ENCODE measurements around the gene AVL9.

Gene AVL9

GRCh38 chr7:32519763-32520162 lies 24.5 kb downstream of the AVL9 start:
- Histone ChIP-seq H3K4me3 (ENCODE audit: low read depth, low read length) (no peak overlapping the region), H3K9me3 (ENCODE audit: control insufficient read depth, insufficient read depth, low read length) (peaks cover 21% of the 10 kb centered on the region), H3K4me1 (ENCODE audit: control insufficient read depth, insufficient read depth, low read length) (no peaks in the 10 kb centered on the region), H3K27me3 (ENCODE audit: control insufficient read depth, insufficient read depth, low read length) (no peaks in the 10 kb centered on the region), H3K9ac (ENCODE audit: low read depth, low read length) (no peak overlapping the region), H3K36me3 (ENCODE audit: control insufficient read depth, insufficient read depth, low read length) (peaks cover 5% of the 10 kb centered on the region)

GRCh38 chr7:32522746-32523530 lies 27.6 kb downstream of the AVL9 start:
- Histone ChIP-seq H3K4me3 (ENCODE audit: low read depth, low read length) (no peak overlapping the region), H3K27me3 (ENCODE audit: control insufficient read depth, insufficient read depth, low read length) (no peaks in the 10 kb centered on the region), H3K9me3 (ENCODE audit: control insufficient read depth, insufficient read depth, low read length) (peaks cover 20% of the 10 kb centered on the region), H3K4me1 (ENCODE audit: control insufficient read depth, insufficient read depth, low read length) (peaks cover 17% of the 10 kb centered on the region), H3K36me3 (ENCODE audit: control insufficient read depth, insufficient read depth, low read length) (peaks cover 5% of the 10 kb centered on the region), H3K9ac (ENCODE audit: low read depth, low read length) (no peak overlapping the region)

GRCh38 chr7:32524631-32525030 lies 29.3 kb downstream of the AVL9 start:
- H3K4me1 ChIP-seq (ENCODE audit: control insufficient read depth, insufficient read depth, low read length) = peaks cover 22% of the 10 kb centered on the region
- no peak overlapping the region for H3K9ac ChIP-seq (ENCODE audit: low read depth, low read length)
- H3K36me3 ChIP-seq (ENCODE audit: control insufficient read depth, insufficient read depth, low read length) = peaks cover 5% of the 10 kb centered on the region
- H3K9me3 ChIP-seq (ENCODE audit: control insufficient read depth, insufficient read depth, low read length) = peaks cover 12% of the 10 kb centered on the region
- H3K4me3 ChIP-seq (ENCODE audit: low read depth, low read length) = no peak overlapping the region
- H3K27me3 ChIP-seq (ENCODE audit: control insufficient read depth, insufficient read depth, low read length) = no peaks in the 10 kb centered on the region

GRCh38 chr7:32525839-32526238 lies 30.6 kb downstream of the AVL9 start:
- Histone ChIP-seq H3K36me3 (ENCODE audit: control insufficient read depth, insufficient read depth, low read length) (peaks cover 5% of the 10 kb centered on the region), H3K9me3 (ENCODE audit: control insufficient read depth, insufficient read depth, low read length) (no peaks in the 10 kb centered on the region)

GRCh38 chr7:32531402-32531801 lies 36.1 kb downstream of the AVL9 start:
- Histone ChIP-seq H3K27me3 (ENCODE audit: control insufficient read depth, insufficient read depth, low read length) (no peaks in the 10 kb centered on the region), H3K9ac (ENCODE audit: low read depth, low read length) (no peak overlapping the region), H3K4me1 (ENCODE audit: control insufficient read depth, insufficient read depth, low read length) (peaks cover 18% of the 10 kb centered on the region), H3K9me3 (ENCODE audit: control insufficient read depth, insufficient read depth, low read length) (no peaks in the 10 kb centered on the region), H3K4me3 (ENCODE audit: low read depth, low read length) (no peak overlapping the region), H3K36me3 (ENCODE audit: control insufficient read depth, insufficient read depth, low read length) (no peaks in the 10 kb centered on the region)

More at GRCh38 chr7:32525839-32526238, 30.6 kb downstream of the AVL9 start:
- no peak overlapping the region for H3K4me3 ChIP-seq (ENCODE audit: low read depth, low read length)
- H3K9ac ChIP-seq (ENCODE audit: low read depth, low read length) = no peak overlapping the region
- peaks cover 22% of the 10 kb centered on the region for H3K4me1 ChIP-seq (ENCODE audit: control insufficient read depth, insufficient read depth, low read length)
- no peaks in the 10 kb centered on the region for H3K27me3 ChIP-seq (ENCODE audit: control insufficient read depth, insufficient read depth, low read length)

GRCh38 chr7:32532086-32532485 lies 36.8 kb downstream of the AVL9 start:
- Histone ChIP-seq H3K27me3 (ENCODE audit: control insufficient read depth, insufficient read depth, low read length) (no peaks in the 10 kb centered on the region), H3K4me3 (ENCODE audit: low read depth, low read length) (no peak overlapping the region), H3K4me1 (ENCODE audit: control insufficient read depth, insufficient read depth, low read length) (peaks cover 19% of the 10 kb centered on the region), H3K36me3 (ENCODE audit: control insufficient read depth, insufficient read depth, low read length) (no peaks in the 10 kb centered on the region), H3K9me3 (ENCODE audit: control insufficient read depth, insufficient read depth, low read length) (no peaks in the 10 kb centered on the region), H3K9ac (ENCODE audit: low read depth, low read length) (no peak overlapping the region)

GRCh38 chr7:32532716-32533115 lies 37.4 kb downstream of the AVL9 start:
- Histone ChIP-seq H3K9me3 (ENCODE audit: control insufficient read depth, insufficient read depth, low read length) (no peaks in the 10 kb centered on the region), H3K36me3 (ENCODE audit: control insufficient read depth, insufficient read depth, low read length) (no peaks in the 10 kb centered on the region), H3K4me1 (ENCODE audit: control insufficient read depth, insufficient read depth, low read length) (peaks cover 15% of the 10 kb centered on the region), H3K4me3 (ENCODE audit: low read depth, low read length) (no peak overlapping the region), H3K27me3 (ENCODE audit: control insufficient read depth, insufficient read depth, low read length) (no peaks in the 10 kb centered on the region), H3K9ac (ENCODE audit: low read depth, low read length) (no peak overlapping the region)

- Histone ChIP-seq H3K9ac (ENCODE audit: low read depth, low read length) (no peak overlapping the region), H3K36me3 (ENCODE audit: control insufficient read depth, insufficient read depth, low read length) (no peaks in the 10 kb centered on the region), H3K9me3 (ENCODE audit: control insufficient read depth, insufficient read depth, low read length) (no peaks in the 10 kb centered on the region), H3K4me1 (ENCODE audit: control insufficient read depth, insufficient read depth, low read length) (peaks cover 7% of the 10 kb centered on the region), H3K27me3 (ENCODE audit: control insufficient read depth, insufficient read depth, low read length) (no peaks in the 10 kb centered on the region), H3K4me3 (ENCODE audit: low read depth, low read length) (no peak overlapping the region)
Observed at GRCh38 chr7:32533276-32534029, 38.2 kb downstream of the AVL9 start.

- Histone ChIP-seq H3K27me3 (ENCODE audit: control insufficient read depth, insufficient read depth, low read length) (no peaks in the 10 kb centered on the region), H3K9ac (ENCODE audit: low read depth, low read length) (no peak overlapping the region), H3K4me1 (ENCODE audit: control insufficient read depth, insufficient read depth, low read length) (peaks cover 7% of the 10 kb centered on the region), H3K4me3 (ENCODE audit: low read depth, low read length) (no peak overlapping the region), H3K36me3 (ENCODE audit: control insufficient read depth, insufficient read depth, low read length) (no peaks in the 10 kb centered on the region), H3K9me3 (ENCODE audit: control insufficient read depth, insufficient read depth, low read length) (no peaks in the 10 kb centered on the region)
Observed at GRCh38 chr7:32535162-32535702, 39.9 kb downstream of the AVL9 start.

- no peaks in the 10 kb centered on the region for H3K36me3 ChIP-seq (ENCODE audit: control insufficient read depth, insufficient read depth, low read length)
- no peaks in the 10 kb centered on the region for H3K9me3 ChIP-seq (ENCODE audit: control insufficient read depth, insufficient read depth, low read length)
Observed at GRCh38 chr7:32536016-32536415, 40.7 kb downstream of the AVL9 start.

GRCh38 chr7:32536585-32536984 lies 41.3 kb downstream of the AVL9 start:
- Histone ChIP-seq H3K9me3 (ENCODE audit: control insufficient read depth, insufficient read depth, low read length) (no peaks in the 10 kb centered on the region), H3K4me1 (ENCODE audit: control insufficient read depth, insufficient read depth, low read length) (peaks cover 7% of the 10 kb centered on the region), H3K9ac (ENCODE audit: low read depth, low read length) (no peak overlapping the region), H3K27me3 (ENCODE audit: control insufficient read depth, insufficient read depth, low read length) (no peaks in the 10 kb centered on the region), H3K4me3 (ENCODE audit: low read depth, low read length) (no peak overlapping the region), H3K36me3 (ENCODE audit: control insufficient read depth, insufficient read depth, low read length) (no peaks in the 10 kb centered on the region)

More at GRCh38 chr7:32536016-32536415, 40.7 kb downstream of the AVL9 start:
- Histone ChIP-seq H3K4me3 (ENCODE audit: low read depth, low read length) (no peak overlapping the region), H3K27me3 (ENCODE audit: control insufficient read depth, insufficient read depth, low read length) (no peaks in the 10 kb centered on the region), H3K9ac (ENCODE audit: low read depth, low read length) (no peak overlapping the region), H3K4me1 (ENCODE audit: control insufficient read depth, insufficient read depth, low read length) (peaks cover 7% of the 10 kb centered on the region)
